ENCODE measurements around the gene CYP24A1. TPM values are rescaled to one million over a fixed set of nuclear protein-coding genes. Genes with fewer than 3 reads are reported as not detected.

The CYP24A1 gene
- total and polyA plus RNA-seq, 2 of the 8 experiments (the other 6 are each of a cell fraction or from before 2014, with no cell fraction given), result not detected

Other genes starting within 250 kb of the CYP24A1 start
- 0.19 and 0.27 TPM in 2 replicates for gene BCAS1, start 103.4 kb downstream of the CYP24A1 start, total RNA-seq (2021; fragmentation: NEBNext Ultra II Directional; extraction: Animal tissue kit (Norgen Biotek cat#: 25700))
- 0.06 and 0.08 TPM in 2 replicates for gene BCAS1, start 103.4 kb downstream of the CYP24A1 start, polyA plus RNA-seq (2011; rRNA removed)
- gene PFDN4, start 34.1 kb upstream of the CYP24A1 start, total RNA-seq (2021; fragmentation: NEBNext Ultra II Directional; extraction: Animal tissue kit (Norgen Biotek cat#: 25700)), result 85.5 and 96.8 TPM in 2 replicates
- gene PFDN4, start 34.1 kb upstream of the CYP24A1 start, polyA plus RNA-seq (2011; rRNA removed), result 15.3 and 41.9 TPM in 2 replicates